Ovary (tissue), 3 donors: ENCODE measurements around the gene MCAT.

Experiments used
- EP300 ChIP-seq: sonication (generic); formaldehyde crosslinking; IDR thresholded peaks from one replicate; pipeline ENCODE4 v1.6.1; 2017; ENCODE audit warnings: antibody characterized with exemption
- POLR2A ChIP-seq: fragments of 450-650 bp; IDR thresholded peaks from one replicate; pipeline ENCODE4 v1.6.1; 2017; ENCODE audit warnings: antibody characterized with exemption, mild to moderate bottlenecking, moderate library complexity
- TF ChIP-seq, protein P1 (sequence below), 3 donors: fragments of 450-650 bp in 2 of 3; fragments of 200-600 bp in 1 of 3; IDR thresholded peaks; one replicate each; pipeline versions ENCODE4 v1.5.1 to v1.8.0; 2016 to 2022; ENCODE audit warnings: antibody characterized with exemption in 3 of 3, mild to moderate bottlenecking in 1 of 3
- donor health status: DM: no; HTN: no; CAD: no.

GRCh38 chr22:43152003-43152356 is 8.8 kb upstream of the MCAT start:
- TF ChIP-seq, protein P1, sequence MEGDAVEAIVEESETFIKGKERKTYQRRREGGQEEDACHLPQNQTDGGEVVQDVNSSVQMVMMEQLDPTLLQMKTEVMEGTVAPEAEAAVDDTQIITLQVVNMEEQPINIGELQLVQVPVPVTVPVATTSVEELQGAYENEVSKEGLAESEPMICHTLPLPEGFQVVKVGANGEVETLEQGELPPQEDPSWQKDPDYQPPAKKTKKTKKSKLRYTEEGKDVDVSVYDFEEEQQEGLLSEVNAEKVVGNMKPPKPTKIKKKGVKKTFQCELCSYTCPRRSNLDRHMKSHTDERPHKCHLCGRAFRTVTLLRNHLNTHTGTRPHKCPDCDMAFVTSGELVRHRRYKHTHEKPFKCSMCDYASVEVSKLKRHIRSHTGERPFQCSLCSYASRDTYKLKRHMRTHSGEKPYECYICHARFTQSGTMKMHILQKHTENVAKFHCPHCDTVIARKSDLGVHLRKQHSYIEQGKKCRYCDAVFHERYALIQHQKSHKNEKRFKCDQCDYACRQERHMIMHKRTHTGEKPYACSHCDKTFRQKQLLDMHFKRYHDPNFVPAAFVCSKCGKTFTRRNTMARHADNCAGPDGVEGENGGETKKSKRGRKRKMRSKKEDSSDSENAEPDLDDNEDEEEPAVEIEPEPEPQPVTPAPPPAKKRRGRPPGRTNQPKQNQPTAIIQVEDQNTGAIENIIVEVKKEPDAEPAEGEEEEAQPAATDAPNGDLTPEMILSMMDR (IDR thresholded peaks at IDR 0.05), result no peak
- no peak for TF ChIP-seq POLR2A
- TF ChIP-seq EP300, result no peak
